A549 (cell line): ENCODE data around the gene RRBP1.

ENCODE experiments used
- CTCF ChIP-seq: fragments of >200 bp; sonication (Bioruptor Twin); formaldehyde crosslinking; IDR thresholded peaks from 3 replicates; pipeline ENCODE4 v1.5.1; 2016
- EP300 ChIP-seq, 2 experiments: fragments of >200 bp; sonication (Bioruptor Twin); formaldehyde crosslinking; IDR thresholded peaks; 2 replicates in 1 of 2; 3 replicates in 1 of 2; pipeline ENCODE4 v1.6.1; 2016 to 2017

- TF ChIP-seq EP300 (IDR thresholded peaks at IDR 0.05) (no peak), CTCF (no peak)
Measured at GRCh38 chr20:17659801-17660200, 22.2 kb downstream of the RRBP1 start.
